ENCODE measurements around the gene AGBL4.

The AGBL4 gene

GRCh38 chr1:48939828-48940227 lies 1083.9 kb downstream of the AGBL4 start:
- no peak for DNase-seq

DNA sequence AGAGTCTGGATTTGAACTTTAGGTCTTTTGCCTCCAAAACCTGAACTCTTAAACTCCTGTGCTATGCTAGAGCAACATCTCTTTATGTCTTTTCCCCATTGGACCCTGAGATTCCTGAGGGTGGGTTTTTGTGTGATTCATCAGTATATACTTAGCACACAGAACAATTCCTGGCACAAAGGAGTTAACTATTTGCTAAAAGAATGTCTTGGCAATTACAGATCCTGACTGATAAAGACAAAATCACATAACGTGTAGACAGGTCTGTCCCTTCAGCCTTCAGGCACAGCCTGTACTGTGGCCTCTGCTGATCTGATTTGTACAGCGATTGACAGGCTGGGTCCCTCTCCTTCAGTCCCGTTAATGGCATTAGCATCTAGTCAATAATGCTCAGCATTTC lies 1084.7 kb downstream of the AGBL4 start:
- DNase-seq: peak; percentile 82

DNA sequence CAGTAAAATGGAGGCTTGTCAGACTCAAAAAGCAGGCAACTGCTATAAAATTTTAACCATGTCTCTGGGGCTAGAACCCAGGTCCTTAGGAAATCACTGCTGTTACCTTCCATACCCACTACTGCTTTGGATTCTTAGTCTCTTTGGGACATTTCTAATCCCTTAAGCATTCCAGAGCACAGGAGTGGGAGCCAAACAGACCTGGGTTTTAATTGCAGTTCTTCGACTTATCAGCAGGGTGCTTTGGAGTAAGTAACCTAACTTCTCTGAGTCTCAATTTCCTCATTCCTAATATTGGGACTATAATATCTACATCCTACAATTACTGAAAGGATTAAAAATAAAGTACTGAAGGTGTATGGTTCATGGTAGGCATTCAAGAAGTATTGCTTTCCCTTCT lies 1086.0 kb downstream of the AGBL4 start:
- no peak for DNase-seq

DNA sequence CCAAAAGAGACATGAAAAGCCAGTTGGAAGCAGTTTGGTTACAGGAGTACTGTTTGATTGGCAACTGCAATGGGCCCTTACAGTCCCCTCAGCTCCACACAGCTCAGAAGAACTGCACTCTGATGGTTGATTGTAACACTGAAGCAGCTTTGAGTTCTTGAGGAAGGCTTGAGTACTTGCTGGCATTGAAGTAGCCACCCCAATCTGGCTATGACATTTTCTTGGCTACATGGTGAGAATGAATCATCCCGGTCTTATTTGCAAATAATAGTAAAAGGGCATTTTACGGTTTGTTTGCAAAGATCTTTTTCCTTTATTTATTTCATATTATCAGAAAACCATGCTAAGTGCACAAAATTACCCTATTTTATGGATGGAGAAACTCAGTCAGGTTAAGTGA lies 1087.3 kb downstream of the AGBL4 start:
- DNase-seq: no peak

DNA sequence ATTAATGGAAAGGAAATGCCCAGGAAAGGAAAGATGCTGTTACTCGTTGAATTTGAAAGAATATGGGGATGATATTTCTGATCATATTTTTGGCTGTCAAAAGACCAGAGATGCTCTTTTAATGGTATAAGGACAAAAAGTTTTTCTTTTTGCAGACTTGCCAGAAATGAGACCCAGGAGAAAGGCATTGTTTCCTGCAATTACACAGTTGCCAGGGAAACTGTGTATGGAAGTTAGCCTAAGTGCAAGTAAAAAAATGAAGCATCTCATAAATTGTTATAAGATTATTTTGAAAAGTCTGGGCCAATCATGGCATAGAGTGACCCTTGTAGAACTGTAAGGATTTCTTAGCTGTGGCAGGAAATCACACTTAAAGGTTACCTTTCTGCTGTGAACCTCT lies 1091.4 kb downstream of the AGBL4 start:
- DNase-seq: no peak

DNA sequence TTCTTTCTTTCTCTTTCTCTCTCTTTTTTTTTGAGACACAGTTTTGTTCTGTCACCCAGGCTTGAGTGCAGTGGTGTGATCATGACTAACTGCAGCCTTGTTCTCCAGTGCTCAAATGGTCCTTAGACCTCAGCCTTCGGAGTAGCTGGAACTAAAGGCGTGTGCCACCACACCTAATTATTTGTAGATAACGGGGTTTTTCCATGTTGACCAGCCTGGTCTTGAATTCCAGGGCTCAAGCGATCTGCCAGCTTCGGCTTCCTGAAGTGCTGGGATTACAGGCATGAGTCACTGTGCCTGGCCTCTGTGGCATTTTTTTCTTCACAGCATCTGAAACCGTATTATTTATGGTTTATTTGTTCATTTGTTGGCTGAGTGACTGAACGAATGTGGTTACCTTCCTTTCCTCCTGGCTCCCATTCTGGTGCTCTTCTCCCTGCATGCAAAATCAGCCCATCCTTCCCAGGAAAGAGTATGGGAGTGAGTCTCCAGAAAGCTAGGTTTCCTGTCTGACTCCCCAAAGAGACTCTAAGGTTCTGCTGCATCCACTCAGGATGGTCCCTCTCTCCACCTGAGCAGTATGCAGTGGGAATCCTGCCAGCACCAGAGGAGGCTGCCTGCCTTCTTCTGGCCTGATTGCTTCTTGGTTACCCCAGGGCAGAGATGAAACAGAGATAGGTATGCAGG lies 1092.1 kb downstream of the AGBL4 start:
- DNase-seq: peak; percentile 72

DNA sequence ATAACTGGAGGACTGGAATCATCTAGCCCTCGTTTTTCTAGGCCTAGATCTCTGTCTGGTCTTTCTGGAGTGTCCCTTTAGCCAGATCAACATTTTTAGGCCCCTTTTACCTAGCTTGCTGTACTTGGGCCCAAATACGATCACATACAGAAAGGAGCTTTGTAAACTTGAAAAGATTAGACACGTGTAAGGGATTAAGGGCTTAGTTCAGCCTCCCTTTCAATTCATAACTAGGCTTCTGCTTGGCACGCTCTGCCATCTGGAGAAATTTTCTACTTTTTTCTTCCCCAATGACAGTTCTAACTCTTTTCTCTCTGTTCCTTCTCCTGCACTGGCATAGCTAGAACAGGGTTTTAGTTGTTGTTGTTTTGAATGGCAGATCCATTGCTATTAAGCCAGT lies 1093.7 kb downstream of the AGBL4 start:
- no peak for DNase-seq

- DNase-seq: no peak
Observed at GRCh38 chr1:48924099-48924498, 1099.7 kb downstream of the AGBL4 start.

DNA sequence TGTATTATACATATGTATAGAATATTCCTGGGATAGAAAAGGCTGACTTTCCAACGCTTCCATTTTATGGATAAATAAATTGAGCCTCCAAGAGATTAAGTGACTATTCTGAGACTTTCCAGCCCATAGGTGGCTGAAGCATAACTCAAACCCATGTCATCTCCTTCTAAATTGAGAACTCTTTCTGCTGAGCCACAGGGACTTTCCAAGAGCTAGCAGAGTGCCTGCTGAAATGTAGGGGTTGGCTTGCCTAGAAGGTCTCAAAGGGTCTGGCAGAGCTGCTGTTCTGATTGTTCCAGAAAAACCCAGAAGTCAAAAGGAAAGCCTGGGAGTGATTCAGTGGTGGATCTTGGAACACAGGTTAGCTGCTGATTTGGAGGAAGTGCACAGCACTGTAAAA lies 1100.6 kb downstream of the AGBL4 start:
- DNase-seq: no peak

- peak; percentile 38 for DNase-seq
Observed at GRCh38 chr1:48920851-48921250, 1102.9 kb downstream of the AGBL4 start.

DNA sequence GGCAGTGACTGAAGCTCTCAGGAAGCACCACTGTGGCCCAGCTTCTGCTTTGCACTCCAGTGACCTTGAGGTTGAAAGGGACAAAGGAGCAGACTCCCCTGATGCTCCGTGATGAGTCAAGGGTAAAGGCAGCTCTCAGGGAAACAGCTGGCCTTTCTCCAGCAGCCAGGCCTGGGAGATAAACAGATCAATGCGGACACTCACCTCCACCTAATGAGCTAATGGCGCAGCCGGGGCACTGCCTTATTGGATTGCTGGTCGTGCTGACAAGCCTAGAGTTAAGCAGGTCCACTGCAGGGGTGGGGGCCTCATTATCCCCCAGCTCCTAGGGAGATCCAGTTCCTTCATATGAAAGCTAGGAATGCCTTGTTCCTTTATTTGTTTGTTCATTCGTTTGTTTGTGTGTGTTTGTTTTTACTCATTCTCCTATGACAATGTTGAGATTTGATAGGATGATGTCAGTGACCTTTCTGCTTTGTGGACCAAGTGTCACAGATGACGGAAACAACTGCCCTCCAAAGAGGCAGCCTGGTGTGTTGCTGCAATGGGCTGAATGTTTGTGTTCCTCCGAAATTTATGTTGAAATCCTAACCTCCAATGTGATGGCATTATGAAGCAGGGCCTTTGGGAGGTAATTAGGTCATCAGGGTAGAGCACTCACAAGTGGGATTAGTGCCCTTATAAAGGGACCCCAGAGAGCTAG lies 1105.7 kb downstream of the AGBL4 start:
- DNase-seq: no peak

GRCh38 chr1:48917070-48917454 lies 1106.7 kb downstream of the AGBL4 start:
- no peak for DNase-seq

GRCh38 chr1:48916130-48917069 lies 1107.4 kb downstream of the AGBL4 start:
- DNase-seq: peak; percentile 87

- DNase-seq: peak; percentile 55
Observed at GRCh38 chr1:48908606-48909005, 1115.1 kb downstream of the AGBL4 start.

DNA sequence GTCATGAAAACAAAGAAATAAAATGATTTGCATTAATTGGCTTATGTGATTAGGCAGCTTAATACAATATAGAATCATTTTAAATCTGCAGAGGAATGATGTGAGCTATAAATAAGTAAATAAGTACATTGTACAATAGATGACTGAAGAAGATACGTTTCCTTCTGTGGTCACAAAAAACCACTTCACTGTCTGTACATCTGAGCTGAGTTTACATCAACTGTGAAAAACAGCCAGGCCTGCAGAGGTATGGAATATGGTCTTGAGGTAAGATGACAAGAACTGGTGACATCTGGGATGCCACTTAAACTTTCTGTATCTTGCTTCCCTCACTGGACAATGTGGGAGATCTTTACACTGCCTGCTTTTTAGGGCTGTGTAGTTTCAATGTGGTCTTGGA lies 1117.0 kb downstream of the AGBL4 start:
- no peak for DNase-seq

DNA sequence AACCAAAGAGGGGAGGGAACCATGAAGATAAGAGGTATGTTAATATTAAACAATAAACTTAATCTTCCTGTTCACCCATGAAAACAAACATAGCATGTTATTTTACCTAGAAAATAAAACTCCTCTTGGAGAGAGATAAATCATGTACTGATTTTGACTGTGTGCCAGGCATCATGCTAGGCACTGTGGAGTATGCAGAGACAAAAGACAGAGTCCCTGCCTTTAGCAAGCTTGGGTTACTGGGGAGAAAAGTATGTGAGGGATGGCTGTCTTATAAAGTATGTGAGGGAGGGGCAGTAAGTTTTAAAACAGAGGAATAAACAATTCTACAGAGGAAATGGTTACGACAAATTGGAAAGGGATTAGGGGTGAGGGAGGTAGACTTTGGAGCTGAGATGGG lies 1117.6 kb downstream of the AGBL4 start:
- no peak for DNase-seq

DNA sequence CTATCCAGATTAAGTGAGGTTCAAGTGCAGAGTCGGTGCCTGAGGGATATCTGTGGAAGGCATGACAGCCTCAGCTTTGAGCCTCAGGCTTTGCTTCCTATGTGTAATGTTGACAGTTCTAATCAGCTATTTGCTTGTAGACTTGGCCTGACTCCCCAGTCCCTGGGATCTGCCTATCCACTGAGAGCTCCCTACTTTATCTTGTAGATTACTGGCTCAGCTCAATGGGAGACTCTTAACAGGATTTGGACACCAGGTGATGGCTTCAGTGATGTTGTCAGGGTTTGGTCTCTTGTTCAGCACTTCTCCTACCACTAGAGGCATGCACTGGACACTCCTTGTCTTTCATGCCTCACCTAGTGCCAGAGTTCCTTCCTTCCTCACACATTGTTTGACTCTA lies 1120.5 kb downstream of the AGBL4 start:
- no peak for DNase-seq

- no peak for DNase-seq
Observed at GRCh38 chr1:48898894-48899293, 1124.9 kb downstream of the AGBL4 start.

- DNase-seq: no peak
Observed at GRCh38 chr1:48889615-48890014, 1134.1 kb downstream of the AGBL4 start.

GRCh38 chr1:48889082-48889481 lies 1134.7 kb downstream of the AGBL4 start:
- no peak for DNase-seq

- DNase-seq: peak; percentile 25
Observed at GRCh38 chr1:48887796-48888195, 1136.0 kb downstream of the AGBL4 start.

DNA sequence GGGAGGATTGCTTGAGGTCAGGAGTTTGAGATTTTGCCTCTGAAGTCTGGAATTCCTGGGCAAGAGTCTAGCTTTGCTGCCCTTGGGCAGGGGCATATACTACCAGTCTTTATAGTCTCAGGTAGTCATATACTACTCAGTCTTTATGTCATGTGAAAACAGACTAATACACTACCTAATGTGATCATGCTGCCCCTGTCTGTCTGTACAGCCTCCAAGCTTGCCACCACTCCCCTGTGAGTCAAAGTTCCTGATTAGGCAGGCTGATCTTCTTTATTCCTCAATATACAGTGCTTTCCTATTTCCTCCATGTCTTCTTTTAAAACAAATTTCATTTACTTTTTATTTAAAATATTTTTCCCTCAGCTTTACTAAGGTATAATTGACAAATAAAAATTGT lies 1141.7 kb downstream of the AGBL4 start:
- no peak for DNase-seq

- peak; percentile 95 for DNase-seq
Observed at GRCh38 chr1:48878191-48878940, 1145.4 kb downstream of the AGBL4 start.
